Hepatocyte (in vitro differentiated cells): ENCODE results near the gene CUZD1.

Experiments used
- CTCF ChIP-seq: fragments of 200-600 bp; sonication (generic); IDR thresholded peaks from 2 replicates; pipeline ENCODE4 v1.5.1; 2016; ENCODE audit warnings: antibody characterized with exemption, mild to moderate bottlenecking; ENCODE audit not compliant: poor library complexity
- EZH2 ChIP-seq: fragments of 200-600 bp; sonication (generic); IDR thresholded peaks from 2 replicates; pipeline ENCODE4 v1.6.1; 2016; ENCODE audit warnings: antibody characterized with exemption, mild to moderate bottlenecking, borderline replicate concordance
- EZH2phosphoT487 ChIP-seq: fragments of 200-600 bp; sonication (generic); IDR thresholded peaks from one replicate; pipeline ENCODE4 v1.6.1; 2018; ENCODE audit warnings: antibody characterized with exemption, mild to moderate bottlenecking, low read depth, moderate library complexity; ENCODE audit not compliant: unreplicated experiment, severe bottlenecking

- TF ChIP-seq CTCF: no peak
- TF ChIP-seq EZH2phosphoT487: no peak
- TF ChIP-seq EZH2: no peak
These were observed 1.5 kb downstream of the CUZD1 start for GRCh38 chr10:122844146-122844545.
